AG10803 (cell line): Measurements from ENCODE around the gene ZBTB5.

Experiments used
- DNase-seq: peaks from one replicate; pipeline ENCODE4 v3.0.0; 2010; ENCODE audit warnings: low read depth
- H3K4me3 ChIP-seq: 2 replicates; pipeline ENCODE4 v1.5.1; 2011; ENCODE audit warnings: mild to moderate bottlenecking, low read length, control low read depth
- CTCF ChIP-seq: conservative IDR thresholded peaks from 2 replicates; pipeline ENCODE4 v1.5.1; 2011; ENCODE audit warnings: mild to moderate bottlenecking, low read length, control low read depth, inconsistent platforms

The ZBTB5 gene

GRCh38 chr9:37454238-37454637 lies 11.0 kb downstream of the ZBTB5 start:
- H3K4me3 ChIP-seq, result no peak overlapping the region
- TF ChIP-seq CTCF, result no peak
- DNase-seq, result no peak

DNA sequence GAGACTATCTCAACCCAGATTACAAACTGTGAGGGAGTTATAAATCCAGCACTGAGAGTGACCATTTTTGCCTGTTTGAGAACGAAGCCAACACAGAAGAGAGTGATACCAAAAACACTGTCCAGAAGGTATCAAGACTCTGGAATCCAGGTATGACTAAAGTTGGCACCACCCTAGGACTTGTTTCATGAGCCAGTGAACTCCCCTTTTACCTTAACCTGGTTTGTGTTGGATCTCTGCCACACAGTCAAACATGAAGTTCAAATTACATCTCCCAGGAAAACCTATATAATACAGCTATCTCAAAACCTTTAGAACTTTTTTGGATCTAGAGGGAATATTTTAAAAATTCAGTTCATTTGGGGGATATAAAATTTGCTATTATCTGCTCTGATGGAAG lies 11.4 kb downstream of the ZBTB5 start:
- no peak for TF ChIP-seq CTCF
- no peak for DNase-seq
- H3K4me3 ChIP-seq, result no peak overlapping the region

GRCh38 chr9:37452611-37453010 lies 12.6 kb downstream of the ZBTB5 start:
- DNase-seq, result no peak
- no peak overlapping the region for H3K4me3 ChIP-seq
- no peak for TF ChIP-seq CTCF

DNA sequence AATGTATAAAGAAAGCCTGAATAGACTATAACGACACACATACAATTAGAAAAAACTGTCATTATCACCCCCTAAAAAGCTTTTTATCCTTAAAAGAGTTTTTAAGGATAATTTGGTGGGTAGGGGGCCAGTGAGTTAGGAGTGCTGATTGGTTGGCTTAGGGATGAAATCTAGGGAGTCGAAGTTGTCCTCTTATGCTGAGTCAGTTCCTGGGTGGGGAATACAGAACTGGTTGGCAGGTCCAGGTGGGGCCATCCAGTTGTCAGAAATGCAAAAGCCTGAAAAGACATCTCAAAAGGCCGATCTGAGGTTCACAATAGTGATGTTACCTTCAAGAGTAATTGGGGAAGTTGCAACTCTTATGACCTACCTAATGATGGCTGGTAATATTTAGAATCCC lies 13.6 kb downstream of the ZBTB5 start:
- no peak for TF ChIP-seq CTCF

GRCh38 chr9:37449862-37450632 lies 15.2 kb downstream of the ZBTB5 start:
- TF ChIP-seq CTCF, result no peak
- no peak for DNase-seq
- H3K4me3 ChIP-seq, result no peak overlapping the region

More for the DNA sequence above, 13.6 kb downstream of the ZBTB5 start:
- no peak overlapping the region for H3K4me3 ChIP-seq
- DNase-seq, result no peak

DNA sequence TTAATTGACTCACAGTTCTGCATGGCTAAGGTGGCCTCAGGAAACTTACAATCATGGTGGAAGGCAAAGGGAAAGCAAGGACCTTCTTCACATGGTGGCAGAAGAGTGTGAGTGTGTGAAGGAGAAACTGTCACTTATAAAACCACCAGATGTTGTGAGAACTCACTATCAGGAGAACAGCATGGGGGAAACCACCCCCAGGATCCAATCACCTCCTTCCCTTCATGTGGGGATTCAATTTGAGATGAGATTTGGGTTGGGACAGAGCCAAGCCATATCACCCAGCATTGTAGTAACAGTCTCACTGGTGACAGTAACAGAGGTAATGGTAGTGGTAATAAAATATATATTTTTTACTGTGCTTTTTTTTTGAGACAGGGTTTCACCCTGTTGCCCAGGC lies 18.1 kb downstream of the ZBTB5 start:
- DNase-seq, result no peak

More for the DNA sequence above, 18.1 kb downstream of the ZBTB5 start:
- TF ChIP-seq CTCF, result no peak
- no peak overlapping the region for H3K4me3 ChIP-seq
